Endothelial cell of umbilical vein (primary cell): ENCODE measurements around the gene GPANK1. TPM values are rescaled to one million over a fixed set of nuclear protein-coding genes. Genes with fewer than 3 reads are reported as not detected.

ENCODE experiments used
- BruUV-seq: library from RNA; stranded (reverse); fragments of 400-500 nt; replicated peaks from 2 replicates; lab custom pipeline; 2021; lab: Mats Ljungman, UMichigan
- CTCF ChIA-PET: fragments of 300-600, 350-600 bp; sonication (Branson Sonifier 250); formaldehyde crosslinking; loops from one replicate; lab custom pipeline; 2021; ENCODE audit warnings: antibody characterized with exemption, inconsistent platforms; lab: Charles Lee
- POLR2A ChIA-PET: fragments of 300-600, 350-600 bp; sonication (Branson Sonifier 250); formaldehyde crosslinking; loops from one replicate; lab custom pipeline; 2021; ENCODE audit warnings: antibody characterized with exemption, inconsistent platforms; lab: Charles Lee
- DNase-seq: peaks from one replicate; pipeline ENCODE4 v3.0.0-alpha.2; 2011; ENCODE audit warnings: low read depth, low spot score
- FAIRE-seq: peaks from 2 replicates; lab custom pipeline; 2011; peaks lifted over from hg19 to GRCh38; lab: Jason Lieb, UNC
- H2AFZ ChIP-seq: 2 replicates; pipeline ENCODE4 v1.6.0; 2012; ENCODE audit warnings: low read depth, low read length, control low read depth, inconsistent platforms
- H3K27ac ChIP-seq: 2 replicates; pipeline ENCODE4 v1.5.1; 2011; ENCODE audit warnings: low read depth, mild to moderate bottlenecking, control low read depth, low read length, moderate library complexity; ENCODE audit not compliant: insufficient read depth
- H3K27me3 ChIP-seq, 2 experiments: 2 replicates each; pipeline versions ENCODE4 v1.6.0 to v1.6.1; 2011; ENCODE audit warnings: low read length in 2 of 2, mixed read lengths in 1 of 2; ENCODE audit not compliant: control insufficient read depth in 2 of 2, insufficient read depth in 2 of 2
- H3K36me3 ChIP-seq, 2 experiments: 2 replicates in 1 of 2; 3 replicates in 1 of 2; pipeline ENCODE4 v1.5.1; 2011; ENCODE audit warnings: low read length in 2 of 2, mild to moderate bottlenecking in 1 of 2, moderate library complexity in 1 of 2; ENCODE audit not compliant: control insufficient read depth in 2 of 2, insufficient read depth in 2 of 2; ENCODE audit errors: extremely low read depth in 1 of 2
- H3K4me1 ChIP-seq: 3 replicates; pipeline ENCODE4 v1.5.1; 2011; ENCODE audit warnings: mild to moderate bottlenecking, low read length; ENCODE audit not compliant: control insufficient read depth, insufficient read depth; ENCODE audit errors: extremely low read depth
- H3K4me2 ChIP-seq: 2 replicates; pipeline ENCODE4 v1.6.1; 2011; ENCODE audit warnings: low read length, control low read depth, mixed read lengths; ENCODE audit not compliant: insufficient read depth
- H3K4me3 ChIP-seq, 3 experiments: fragments of 200-600 bp in 1 of 3; sonication (generic), shearing (Covaris generic) in 1 of 3; replicated peaks in 1 of 3; 2 replicates each; pipeline ENCODE4 v1.5.1; 2011 to 2016; ENCODE audit warnings: control low read depth in 3 of 3, low read length in 3 of 3, mild to moderate bottlenecking in 2 of 3, inconsistent platforms in 1 of 3, low read depth in 1 of 3, moderate library complexity in 1 of 3; ENCODE audit not compliant: insufficient read depth in 1 of 3
- H3K79me2 ChIP-seq: 2 replicates; pipeline ENCODE4 v1.6.0; 2012; ENCODE audit warnings: low read length, inconsistent platforms; ENCODE audit not compliant: control insufficient read depth, insufficient read depth
- H3K9ac ChIP-seq: replicated peaks from 2 replicates; pipeline ENCODE3; 2011; ENCODE audit warnings: low read length, control low read depth; ENCODE audit not compliant: insufficient read depth; ENCODE audit errors: extremely low read depth
- H3K9me1 ChIP-seq: replicated peaks from 3 replicates; pipeline ENCODE4 v1.6.0; 2011; ENCODE audit warnings: mild to moderate bottlenecking, low read length; ENCODE audit not compliant: control insufficient read depth, insufficient read depth; ENCODE audit errors: extremely low read depth
- H3K9me3 ChIP-seq: replicated peaks from 2 replicates; pipeline ENCODE4 v1.5.1; 2012; ENCODE audit warnings: low read length, inconsistent platforms; ENCODE audit not compliant: control insufficient read depth, insufficient read depth
- H4K20me1 ChIP-seq: replicated peaks from 2 replicates; pipeline ENCODE3; 2011; ENCODE audit warnings: mild to moderate bottlenecking, low read length; ENCODE audit not compliant: control insufficient read depth, insufficient read depth; ENCODE audit errors: extremely low read depth
- EZH2 ChIP-seq: IDR thresholded peaks from 2 replicates; pipeline ENCODE4 v1.6.1; 2012; ENCODE audit warnings: borderline replicate concordance, low read depth, mild to moderate bottlenecking, moderate library complexity, low read length, inconsistent platforms; ENCODE audit not compliant: severe bottlenecking
- FOS ChIP-seq: IDR thresholded peaks from 2 replicates; pipeline ENCODE4 v1.6.1; 2011; ENCODE audit warnings: mild to moderate bottlenecking, low read length, moderate library complexity, borderline replicate concordance; ENCODE audit not compliant: insufficient read depth
- GATA2 ChIP-seq: IDR thresholded peaks from 2 replicates; pipeline ENCODE4 v1.7.0; 2011; ENCODE audit warnings: low read depth, mild to moderate bottlenecking, moderate library complexity, mixed read lengths, low read length; ENCODE audit not compliant: insufficient read length, insufficient read depth
- JUN ChIP-seq: IDR thresholded peaks from 2 replicates; pipeline ENCODE4 v1.6.1; 2011; ENCODE audit warnings: borderline replicate concordance, low read depth; ENCODE audit not compliant: insufficient read length, insufficient read depth
- MYC ChIP-seq: IDR thresholded peaks from one replicate; pipeline ENCODE4 v1.6.1; 2011; ENCODE audit warnings: mild to moderate bottlenecking, low read depth, low read length
- POLR2A ChIP-seq: IDR thresholded peaks from 2 replicates; pipeline ENCODE4 v1.6.1; 2012; ENCODE audit warnings: low read depth, mild to moderate bottlenecking, control low read depth, low read length
- POLR2AphosphoS5 ChIP-seq: IDR thresholded peaks from 2 replicates; pipeline ENCODE4 v1.6.1; 2012; ENCODE audit warnings: low read depth, mild to moderate bottlenecking, control low read depth, low read length, moderate library complexity; ENCODE audit not compliant: insufficient read depth
- dilution Hi-C: fragments of 300-500 bp; cut with MboI; formaldehyde crosslinking; loops from one replicate; pipeline ENCODE4 v1.15.0; 2019; ENCODE audit warnings: low sequenced_read_pairs; ENCODE audit not compliant: extremely low pct_ligation_motif_present
- intact Hi-C: fragments of 100-400 bp; cut with micrococcal nuclease; formaldehyde crosslinking; loops from one replicate; pipeline ENCODE4 v1.10.0; 2022
- polyA plus RNA-seq, 4 experiments: library from polyadenylated mRNA; depleted of rRNA in 3 of 4; stranded (reverse) in 3 of 4; unstranded in 1 of 4; fragments of >200 nt; gene quantifications; 2 replicates each; pipeline versions ENCODE4 v1.2.1 to v1.2.3, GENCODE V29; 2011 to 2012; ENCODE audit warnings: missing spikeins in 1 of 4
- total RNA-seq: library from RNA; stranded (reverse); gene quantifications from 2 replicates; pipeline ENCODE4 v1.2.3, GENCODE V29; 2021
- TF ChIP-seq, protein P1 (sequence below): IDR thresholded peaks from 2 replicates; pipeline ENCODE4 v1.6.1; 2011; ENCODE audit not compliant: insufficient read depth, insufficient read length
- TF ChIP-seq, protein P2 (sequence below), 2 donors: IDR thresholded peaks; 1 replicate in 1 of 2; 2 replicates in 1 of 2; pipeline ENCODE4 v1.5.1; 2011; ENCODE audit warnings: low read length in 2 of 2, mild to moderate bottlenecking in 2 of 2, moderate library complexity in 2 of 2, control low read depth in 1 of 2, inconsistent platforms in 1 of 2, low read depth in 1 of 2; ENCODE audit not compliant: insufficient read depth in 1 of 2; ENCODE audit errors: extremely low read depth in 1 of 2

The GPANK1 gene
- total and polyA plus RNA-seq, 2 donors (not counting 3 experiments of a cell fraction or from before 2014, with no cell fraction given) = 12.6 to 17.5 TPM

DNA sequence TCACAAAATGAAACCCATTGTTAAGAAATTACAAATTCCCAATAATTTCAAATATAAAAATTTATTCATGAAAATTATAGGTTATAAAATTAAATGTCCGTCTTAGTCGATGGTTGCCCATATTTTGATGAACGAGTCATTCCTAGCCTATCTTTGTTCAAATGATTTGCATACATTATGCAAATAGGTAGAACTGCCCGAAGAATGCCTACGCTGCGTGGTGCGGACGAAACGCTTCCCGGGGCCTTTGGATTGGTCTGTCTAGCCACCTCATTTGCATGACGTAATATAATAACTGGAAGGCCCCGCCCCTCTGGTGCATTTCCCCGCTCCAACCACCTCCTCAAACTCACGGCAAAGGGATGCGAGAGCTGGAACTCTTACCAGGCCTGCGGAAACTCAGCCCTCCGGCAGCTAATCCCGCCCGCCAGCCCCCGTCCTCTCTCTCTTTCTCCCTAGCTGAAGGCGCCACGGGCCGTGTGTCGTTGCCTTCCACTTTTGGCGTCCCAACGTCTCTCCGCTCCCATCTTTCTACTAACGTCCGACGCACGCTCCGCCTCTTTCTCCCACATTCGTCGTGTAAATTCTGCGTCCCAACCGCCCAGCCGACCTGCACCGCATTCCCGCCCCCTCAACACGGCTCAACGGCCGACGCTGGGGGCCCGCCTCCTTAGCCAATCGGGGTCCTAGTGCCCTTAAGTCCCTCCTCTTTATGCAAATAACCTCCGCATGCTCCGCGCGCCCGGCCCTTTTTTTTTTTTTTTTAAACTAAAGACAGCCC, 44.8 kb downstream of the GPANK1 start:
- peak overlapping the region; percentile 65 for H2AFZ ChIP-seq
- CTCF ChIA-PET = interaction anchor here (0.7 to 3.9 kb wide), 4 partner anchors 21 to 244 kb away, joined by 3 to 18 read pairs (median 4); partner anchors contain the start of gene BAG6
- H3K79me2 ChIP-seq = peaks cover 41% of the 10 kb centered on the region
- intact Hi-C loops (loop anchor here (1.0 to 5.0 kb wide), 9 partner anchors 32 to 243 kb away; partner anchors contain the start of genes ABHD16A, BAG6, DDX39B and HSPA1B), dilution Hi-C loops (no loop called here)
- peak; percentile 100 for DNase-seq
- BruUV-seq = TSS peak; percentile 89
- peak overlapping the region in 2 of 3 experiments; percentile 57 to 80 for H3K4me3 ChIP-seq
- TF ChIP-seq, protein P1, sequence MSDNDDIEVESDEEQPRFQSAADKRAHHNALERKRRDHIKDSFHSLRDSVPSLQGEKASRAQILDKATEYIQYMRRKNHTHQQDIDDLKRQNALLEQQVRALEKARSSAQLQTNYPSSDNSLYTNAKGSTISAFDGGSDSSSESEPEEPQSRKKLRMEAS = peak; percentile 51
- TF ChIP-seq JUN = peak; percentile 85
- peak; percentile 56 for TF ChIP-seq POLR2AphosphoS5
- TF ChIP-seq GATA2 = no peak
- TF ChIP-seq FOS = no peak
- TF ChIP-seq POLR2A = peak; percentile 73
- no peak for TF ChIP-seq MYC
- TF ChIP-seq EZH2 = no peak
- TF ChIP-seq, protein P2, sequence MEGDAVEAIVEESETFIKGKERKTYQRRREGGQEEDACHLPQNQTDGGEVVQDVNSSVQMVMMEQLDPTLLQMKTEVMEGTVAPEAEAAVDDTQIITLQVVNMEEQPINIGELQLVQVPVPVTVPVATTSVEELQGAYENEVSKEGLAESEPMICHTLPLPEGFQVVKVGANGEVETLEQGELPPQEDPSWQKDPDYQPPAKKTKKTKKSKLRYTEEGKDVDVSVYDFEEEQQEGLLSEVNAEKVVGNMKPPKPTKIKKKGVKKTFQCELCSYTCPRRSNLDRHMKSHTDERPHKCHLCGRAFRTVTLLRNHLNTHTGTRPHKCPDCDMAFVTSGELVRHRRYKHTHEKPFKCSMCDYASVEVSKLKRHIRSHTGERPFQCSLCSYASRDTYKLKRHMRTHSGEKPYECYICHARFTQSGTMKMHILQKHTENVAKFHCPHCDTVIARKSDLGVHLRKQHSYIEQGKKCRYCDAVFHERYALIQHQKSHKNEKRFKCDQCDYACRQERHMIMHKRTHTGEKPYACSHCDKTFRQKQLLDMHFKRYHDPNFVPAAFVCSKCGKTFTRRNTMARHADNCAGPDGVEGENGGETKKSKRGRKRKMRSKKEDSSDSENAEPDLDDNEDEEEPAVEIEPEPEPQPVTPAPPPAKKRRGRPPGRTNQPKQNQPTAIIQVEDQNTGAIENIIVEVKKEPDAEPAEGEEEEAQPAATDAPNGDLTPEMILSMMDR (IDR thresholded peaks at IDR 0.05; ENCODE audit: extremely low read depth in 1 of 2, insufficient read depth in 1 of 2, low read depth in 1 of 2, low read length in 2 of 2) = no peak
- H4K20me1 ChIP-seq = no peaks in the 10 kb centered on the region
- H3K9ac ChIP-seq = peak overlapping the region; percentile 93
- peaks cover 13% of the 10 kb centered on the region for H3K4me1 ChIP-seq
- peak; percentile 99 for FAIRE-seq
- peaks cover 12 to 14% of the 10 kb centered on the region in 2 experiments for H3K36me3 ChIP-seq
- peak overlapping the region; percentile 95 for H3K27ac ChIP-seq
- H3K4me2 ChIP-seq = peak overlapping the region; percentile 87
- H3K9me1 ChIP-seq = no peaks in the 10 kb centered on the region
- POLR2A ChIA-PET = interaction anchor here (1.2 to 1.6 kb wide), 2 partner anchors 39 to 41 kb away, joined by 3 read pairs; partner anchors contain the start of gene C6orf47
- no peaks in the 10 kb centered on the region for H3K27me3 ChIP-seq
- H3K9me3 ChIP-seq = no peaks in the 10 kb centered on the region
